HG02884 (cell line): ENCODE data around the gene GRHL1.

Source experiments
- ATAC-seq: cut with Tn5 transposase; IDR thresholded peaks from one replicate; pipeline ENCODE4 v1.9.1; 2021; ENCODE audit warnings: mild to moderate bottlenecking, moderate library complexity; ENCODE audit not compliant: unreplicated experiment

Gene GRHL1

GRCh38 chr2:9949239-9949991 is 2.1 kb upstream of the GRHL1 start:
- ATAC-seq, result no peak

GRCh38 chr2:9949992-9950520 is 1.4 kb upstream of the GRHL1 start:
- ATAC-seq, result no peak

GRCh38 chr2:9950521-9951271 is 797 bp upstream of the GRHL1 start:
- peak; percentile 32 for ATAC-seq

GRCh38 chr2:9951272-9951521 is 296 bp upstream of the GRHL1 start:
- no peak for ATAC-seq

- no peak for ATAC-seq
These were observed 819 bp downstream of the GRHL1 start for GRCh38 chr2:9952286-9952737.

- no peak for ATAC-seq
These were observed 1.5 kb downstream of the GRHL1 start for GRCh38 chr2:9952856-9953503.

GRCh38 chr2:9954136-9954535 is 2.6 kb downstream of the GRHL1 start:
- ATAC-seq, result no peak

GRCh38 chr2:9958057-9958456 is 6.6 kb downstream of the GRHL1 start:
- ATAC-seq, result no peak

- no peak for ATAC-seq
These were observed 7.8 kb downstream of the GRHL1 start for GRCh38 chr2:9959262-9959661.

- ATAC-seq, result no peak
These were observed 9.5 kb downstream of the GRHL1 start for GRCh38 chr2:9961013-9961412.

GRCh38 chr2:9964334-9964980 is 13.0 kb downstream of the GRHL1 start:
- ATAC-seq, result no peak

- no peak for ATAC-seq
These were observed 13.8 kb downstream of the GRHL1 start for GRCh38 chr2:9965119-9965822.

- ATAC-seq, result no peak
These were observed 15.1 kb downstream of the GRHL1 start for GRCh38 chr2:9966491-9967022.

GRCh38 chr2:9967053-9967775 is 15.7 kb downstream of the GRHL1 start:
- ATAC-seq, result no peak

GRCh38 chr2:9968553-9969497 is 17.3 kb downstream of the GRHL1 start:
- ATAC-seq, result no peak

GRCh38 chr2:9970200-9971044 is 18.9 kb downstream of the GRHL1 start:
- ATAC-seq, result no peak

GRCh38 chr2:9971105-9971818 is 19.8 kb downstream of the GRHL1 start:
- no peak for ATAC-seq
